Measurements from ENCODE around the gene LTBR.
A peak's percentile ranks its signal among the peaks of the same experiment; 100 is the strongest.

The LTBR gene

GRCh38 chr12:6383572-6384498 lies at the start of gene LTBR:
LTBR (plus strand) TSS chr12:6384162; CDS start chr12:6384359, 197 bp downstream.
- TF ChIP-seq CTCF (IDR thresholded peaks at IDR 0.05; ENCODE audit: low read depth, low read length): no peak
- DNase-seq (ENCODE audit: low read depth, low spot score): peak; percentile 85

GRCh38 chr12:6334359-6334758 lies 49.6 kb upstream of the LTBR start:
- in situ Hi-C loops (cut with HindIII; ENCODE audit: low sequenced_read_pairs): no loop called here
- no peak for DNase-seq (ENCODE audit: low read depth, low spot score)
- no peak overlapping the region for H3K4me3 ChIP-seq (ENCODE audit: low read depth, low read length)
- no peak for TF ChIP-seq CTCF (IDR thresholded peaks at IDR 0.05; ENCODE audit: low read depth, low read length)

More at GRCh38 chr12:6383572-6384498, at the start of gene LTBR:
- in situ Hi-C loops (cut with HindIII; ENCODE audit: low sequenced_read_pairs): no loop called here
- peak within 1 kb of the TSS; percentile 48 for H3K4me3 ChIP-seq (ENCODE audit: low read depth, low read length)

GRCh38 chr12:6334940-6335450 lies 49.0 kb upstream of the LTBR start:
- in situ Hi-C loops (cut with HindIII; ENCODE audit: low sequenced_read_pairs): no loop called here
- no peak for TF ChIP-seq CTCF (IDR thresholded peaks at IDR 0.05; ENCODE audit: low read depth, low read length)
- peak overlapping the region; percentile 10 for H3K4me3 ChIP-seq (ENCODE audit: low read depth, low read length)
- no peak for DNase-seq (ENCODE audit: low read depth, low spot score)

GRCh38 chr12:6335451-6336078 lies 48.4 kb upstream of the LTBR start:
- peak; percentile 87 for DNase-seq (ENCODE audit: low read depth, low spot score)
- in situ Hi-C loops (cut with HindIII; ENCODE audit: low sequenced_read_pairs): no loop called here
- TF ChIP-seq CTCF (IDR thresholded peaks at IDR 0.05; ENCODE audit: low read depth, low read length): peak; percentile 74
- peak overlapping the region; percentile 28 for H3K4me3 ChIP-seq (ENCODE audit: low read depth, low read length)

GRCh38 chr12:6336079-6336888 lies 47.7 kb upstream of the LTBR start:
- in situ Hi-C loops (cut with HindIII; ENCODE audit: low sequenced_read_pairs): no loop called here
- H3K4me3 ChIP-seq (ENCODE audit: low read depth, low read length): peak overlapping the region; percentile 30
- no peak for TF ChIP-seq CTCF (IDR thresholded peaks at IDR 0.05; ENCODE audit: low read depth, low read length)
- peak; percentile 99 for DNase-seq (ENCODE audit: low read depth, low spot score)
